ENCODE data around the gene GNB4. TPM values are rescaled to one million over a fixed set of nuclear protein-coding genes. Genes with fewer than 3 reads are reported as not detected.
A peak's percentile ranks its signal among the peaks of the same experiment; 100 is the strongest.

Gene GNB4
- total RNA-seq, 1 donor from 2014 or later, result 77.6 TPM

DNA sequence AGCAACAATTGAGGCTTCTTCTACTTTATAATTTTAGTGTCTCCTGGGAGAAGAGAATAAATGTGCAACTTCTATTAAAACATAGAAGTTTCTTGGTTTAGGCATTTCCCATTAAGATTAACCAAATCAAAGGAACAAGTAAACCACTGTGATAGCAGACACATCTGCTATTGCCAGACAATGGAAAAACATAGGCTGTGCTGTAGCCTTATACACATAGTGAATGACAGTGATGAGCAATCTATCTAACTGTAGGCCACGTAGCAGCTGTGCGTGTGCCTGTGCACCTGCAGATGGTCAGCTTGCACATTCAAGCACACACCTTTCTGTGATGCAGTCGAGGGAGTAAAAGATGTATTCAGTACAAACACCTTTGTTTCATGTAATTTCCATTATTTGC lies 32.7 kb downstream of the GNB4 start:
- Mint-ChIP-seq H3K36me3 (ENCODE audit: low read depth) (peaks cover 15% of the 10 kb centered on the region), H3K27me3 (ENCODE audit: low read depth) (no peaks in the 10 kb centered on the region), H3K4me3 (ENCODE audit: unreplicated experiment) (no peak overlapping the region), H3K9me3 (ENCODE audit: low read depth) (no peaks in the 10 kb centered on the region), H3K4me1 (ENCODE audit: low read depth) (peaks cover 45% of the 10 kb centered on the region), H3K27ac (ENCODE audit: unreplicated experiment) (no peak overlapping the region)
- DNase-seq (ENCODE audit: low spot score), result no peak
- TF ChIP-seq, protein P1, sequence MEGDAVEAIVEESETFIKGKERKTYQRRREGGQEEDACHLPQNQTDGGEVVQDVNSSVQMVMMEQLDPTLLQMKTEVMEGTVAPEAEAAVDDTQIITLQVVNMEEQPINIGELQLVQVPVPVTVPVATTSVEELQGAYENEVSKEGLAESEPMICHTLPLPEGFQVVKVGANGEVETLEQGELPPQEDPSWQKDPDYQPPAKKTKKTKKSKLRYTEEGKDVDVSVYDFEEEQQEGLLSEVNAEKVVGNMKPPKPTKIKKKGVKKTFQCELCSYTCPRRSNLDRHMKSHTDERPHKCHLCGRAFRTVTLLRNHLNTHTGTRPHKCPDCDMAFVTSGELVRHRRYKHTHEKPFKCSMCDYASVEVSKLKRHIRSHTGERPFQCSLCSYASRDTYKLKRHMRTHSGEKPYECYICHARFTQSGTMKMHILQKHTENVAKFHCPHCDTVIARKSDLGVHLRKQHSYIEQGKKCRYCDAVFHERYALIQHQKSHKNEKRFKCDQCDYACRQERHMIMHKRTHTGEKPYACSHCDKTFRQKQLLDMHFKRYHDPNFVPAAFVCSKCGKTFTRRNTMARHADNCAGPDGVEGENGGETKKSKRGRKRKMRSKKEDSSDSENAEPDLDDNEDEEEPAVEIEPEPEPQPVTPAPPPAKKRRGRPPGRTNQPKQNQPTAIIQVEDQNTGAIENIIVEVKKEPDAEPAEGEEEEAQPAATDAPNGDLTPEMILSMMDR (IDR thresholded peaks at IDR 0.05), result no peak

DNA sequence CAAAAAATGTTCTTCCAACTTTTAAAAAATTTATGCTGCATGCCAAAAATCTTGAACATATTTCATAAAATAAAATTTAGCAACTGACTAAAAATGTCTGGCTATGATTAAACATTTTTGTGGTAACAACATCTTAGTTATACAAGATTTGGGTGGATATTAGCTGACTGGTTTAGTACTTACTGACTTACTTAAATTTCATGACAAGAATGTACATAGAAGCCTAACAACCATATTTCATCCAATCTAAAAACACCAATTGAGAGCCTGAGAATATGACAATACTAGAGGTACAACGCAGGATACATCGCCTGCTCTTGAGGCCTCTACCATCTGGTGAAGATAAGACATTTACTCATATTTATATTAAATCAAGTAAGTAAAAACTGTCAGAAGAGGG lies 34.6 kb downstream of the GNB4 start:
- TF ChIP-seq, protein P1 (IDR thresholded peaks at IDR 0.05), result no peak
- Mint-ChIP-seq H3K27me3 (ENCODE audit: low read depth) (no peaks in the 10 kb centered on the region), H3K9me3 (ENCODE audit: low read depth) (no peaks in the 10 kb centered on the region), H3K36me3 (ENCODE audit: low read depth) (peaks cover 19% of the 10 kb centered on the region), H3K27ac (ENCODE audit: unreplicated experiment) (peak overlapping the region; percentile 77), H3K4me3 (ENCODE audit: unreplicated experiment) (no peak overlapping the region), H3K4me1 (ENCODE audit: low read depth) (peaks cover 38% of the 10 kb centered on the region)
- DNase-seq (ENCODE audit: low spot score), result no peak

DNA sequence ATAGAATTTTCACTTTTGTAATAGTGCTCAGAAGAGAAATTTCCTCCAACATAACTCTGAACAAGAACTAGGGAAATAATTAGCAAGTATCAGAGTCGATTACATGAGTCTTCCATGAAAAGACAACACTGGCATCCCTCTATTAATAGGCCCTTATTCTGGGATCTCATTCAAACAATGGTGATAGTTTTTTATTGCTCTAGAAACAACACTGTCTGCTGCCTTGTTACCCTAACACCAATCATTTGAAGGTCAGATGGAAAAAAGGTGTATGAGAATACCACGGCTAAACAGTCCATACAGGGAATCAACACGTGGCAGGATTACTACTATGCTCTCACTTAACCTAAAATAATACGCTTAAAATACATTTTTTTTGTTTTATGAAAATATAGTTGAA lies 35.9 kb downstream of the GNB4 start:
- TF ChIP-seq, protein P1 (IDR thresholded peaks at IDR 0.05), result no peak
- no peaks in the 10 kb centered on the region for H3K9me3 Mint-ChIP-seq (ENCODE audit: low read depth)
- no peak overlapping the region for H3K4me3 Mint-ChIP-seq (ENCODE audit: unreplicated experiment)
- H3K4me1 Mint-ChIP-seq (ENCODE audit: low read depth), result peaks cover 33% of the 10 kb centered on the region
- DNase-seq (ENCODE audit: low spot score), result no peak
- H3K27me3 Mint-ChIP-seq (ENCODE audit: low read depth), result no peaks in the 10 kb centered on the region
- H3K36me3 Mint-ChIP-seq (ENCODE audit: low read depth), result peaks cover 21% of the 10 kb centered on the region
- no peak overlapping the region for H3K27ac Mint-ChIP-seq (ENCODE audit: unreplicated experiment)

DNA sequence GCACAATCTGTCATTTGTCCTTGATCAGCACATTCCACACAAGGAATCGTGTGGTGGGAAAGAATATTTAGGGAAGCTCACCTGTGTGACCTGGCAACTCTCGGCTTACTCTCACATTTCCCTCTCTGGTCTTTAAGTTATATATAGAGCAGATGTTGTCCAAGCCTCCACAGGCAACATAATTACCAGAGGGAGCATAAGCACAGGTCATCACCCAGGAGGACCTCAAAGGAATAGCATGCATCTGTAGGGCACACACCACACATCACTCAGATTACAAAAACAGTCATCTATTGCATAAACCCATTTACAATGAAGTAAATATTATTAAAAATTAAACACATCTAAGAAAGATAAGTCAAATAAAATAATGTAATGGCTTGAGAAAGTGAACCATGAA lies 36.5 kb downstream of the GNB4 start:
- no peak overlapping the region for H3K4me3 Mint-ChIP-seq (ENCODE audit: unreplicated experiment)
- H3K27ac Mint-ChIP-seq (ENCODE audit: unreplicated experiment), result no peak overlapping the region

DNA sequence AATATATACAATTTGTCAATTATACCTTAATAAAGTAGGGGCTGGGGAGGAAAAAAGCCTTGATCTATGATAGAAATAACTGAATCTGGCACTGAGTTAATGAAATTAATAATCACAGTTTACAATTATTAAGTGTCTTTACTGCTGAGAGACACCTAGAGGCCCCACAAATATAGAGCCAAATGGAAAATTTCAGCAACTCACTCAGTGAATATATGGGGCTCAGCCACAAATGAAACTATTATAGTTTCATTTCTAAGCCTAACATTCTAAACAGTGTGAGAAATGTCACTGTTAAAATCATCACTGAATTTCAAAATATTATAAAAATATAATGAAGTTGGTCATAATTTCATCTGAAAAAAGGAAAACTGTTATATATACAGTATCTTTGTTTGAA lies 40.3 kb downstream of the GNB4 start:
- H3K4me3 Mint-ChIP-seq (ENCODE audit: unreplicated experiment), result no peak overlapping the region

More for the DNA sequence above, 36.5 kb downstream of the GNB4 start:
- DNase-seq (ENCODE audit: low spot score), result no peak
- no peaks in the 10 kb centered on the region for H3K9me3 Mint-ChIP-seq (ENCODE audit: low read depth)
- H3K36me3 Mint-ChIP-seq (ENCODE audit: low read depth), result peaks cover 24% of the 10 kb centered on the region
- H3K27me3 Mint-ChIP-seq (ENCODE audit: low read depth), result no peaks in the 10 kb centered on the region
- peaks cover 33% of the 10 kb centered on the region for H3K4me1 Mint-ChIP-seq (ENCODE audit: low read depth)
- TF ChIP-seq, protein P1 (IDR thresholded peaks at IDR 0.05), result no peak

More for the DNA sequence above, 40.3 kb downstream of the GNB4 start:
- Mint-ChIP-seq H3K9me3 (ENCODE audit: low read depth) (no peaks in the 10 kb centered on the region), H3K27ac (ENCODE audit: unreplicated experiment) (no peak overlapping the region), H3K36me3 (ENCODE audit: low read depth) (peaks cover 19% of the 10 kb centered on the region), H3K27me3 (ENCODE audit: low read depth) (no peaks in the 10 kb centered on the region), H3K4me1 (ENCODE audit: low read depth) (peaks cover 15% of the 10 kb centered on the region)
- TF ChIP-seq, protein P1 (IDR thresholded peaks at IDR 0.05), result no peak
- DNase-seq (ENCODE audit: low spot score), result no peak
